H1 (cell line): ENCODE measurements around the gene SH2D7. TPM values are rescaled to one million over a fixed set of nuclear protein-coding genes. Genes with fewer than 3 reads are reported as not detected.
A peak's percentile ranks its signal among the peaks of the same experiment; 100 is the strongest.

Experiments used
- CTCF ChIA-PET: fragments of 300-600 bp; sonication (Branson Sonifier 250); formaldehyde crosslinking; loops from one replicate; lab custom pipeline; 2021; ENCODE audit not compliant: partially characterized antibody; lab: Charles Lee
- POLR2A ChIA-PET: fragments of 300-600 bp; sonication (Branson Sonifier 250); formaldehyde crosslinking; loops from one replicate; lab custom pipeline; 2021; ENCODE audit warnings: inconsistent platforms; ENCODE audit not compliant: partially characterized antibody; lab: Charles Lee
- DNase-seq, 2 experiments: peaks; one replicate each; pipeline versions ENCODE4 v3.0.0 to v3.0.0-alpha.2; 2010 to 2022; ENCODE audit warnings: low spot score in 2 of 2, low read depth in 1 of 2, mixed read lengths in 1 of 2
- FAIRE-seq: peaks from 2 replicates; lab custom pipeline; 2011; peaks lifted over from hg19 to GRCh38; lab: Jason Lieb, UNC
- H2AFZ ChIP-seq: 2 replicates; pipeline ENCODE4 v1.8.1; 2012; ENCODE audit warnings: low read length, inconsistent platforms
- H2AK5ac ChIP-seq: 2 replicates; pipeline ENCODE4 v1.6.1; 2013; ENCODE audit warnings: low read depth, low read length
- H2BK120ac ChIP-seq: replicated peaks from 2 replicates; pipeline ENCODE3; 2013; ENCODE audit warnings: low read depth, low read length, inconsistent platforms
- H2BK12ac ChIP-seq: 2 replicates; pipeline ENCODE4 v1.6.1; 2013; ENCODE audit warnings: low read depth, low read length
- H2BK15ac ChIP-seq: 2 replicates; pipeline ENCODE4 v1.6.1; 2013; ENCODE audit warnings: low read length
- H2BK20ac ChIP-seq: 2 replicates; pipeline ENCODE4 v1.6.1; 2013; ENCODE audit warnings: low read length
- H2BK5ac ChIP-seq: 2 replicates; pipeline ENCODE4 v1.6.1; 2013; ENCODE audit warnings: low read depth, low read length
- H3K14ac ChIP-seq: 2 replicates; pipeline ENCODE4 v1.6.1; 2013; ENCODE audit warnings: inconsistent platforms; ENCODE audit not compliant: insufficient read length
- H3K18ac ChIP-seq: 2 replicates; pipeline ENCODE4 v1.6.1; 2013; ENCODE audit warnings: low read length; ENCODE audit errors: extremely low read depth
- H3K23ac ChIP-seq: 2 replicates; pipeline ENCODE4 v1.6.1; 2013; ENCODE audit warnings: inconsistent platforms; ENCODE audit not compliant: insufficient read length
- H3K23me2 ChIP-seq: 2 replicates; pipeline ENCODE4 v1.6.1; 2013; ENCODE audit warnings: low read depth, low read length
- H3K27ac ChIP-seq: 2 replicates; pipeline ENCODE4 v1.6.1; 2011; ENCODE audit warnings: low read depth, low read length, inconsistent platforms
- H3K27me3 ChIP-seq, 4 experiments: replicated peaks in 1 of 4; 1 replicate in 1 of 4; 2 replicates in 3 of 4; pipeline versions ENCODE4 v1.6.1 to v1.8.1; 2011 to 2013; ENCODE audit warnings: low read length in 3 of 4, mild to moderate bottlenecking in 3 of 4, inconsistent platforms in 2 of 4, mixed read lengths in 2 of 4, moderate library complexity in 1 of 4; ENCODE audit not compliant: control insufficient read depth in 3 of 4, insufficient read depth in 3 of 4; ENCODE audit errors: extremely low read depth in 1 of 4
- H3K36me3 ChIP-seq, 4 experiments: 2 replicates each; pipeline versions ENCODE4 v1.6.1 to v1.8.1; 2011 to 2013; ENCODE audit warnings: mild to moderate bottlenecking in 4 of 4, low read length in 3 of 4, moderate library complexity in 2 of 4, control low read depth in 1 of 4, inconsistent platforms in 1 of 4; ENCODE audit not compliant: insufficient read depth in 4 of 4, control insufficient read depth in 2 of 4
- H3K4ac ChIP-seq: replicated peaks from 2 replicates; pipeline ENCODE3; 2013; ENCODE audit warnings: low read length, low read depth, mixed read lengths, inconsistent platforms; ENCODE audit not compliant: insufficient read length
- H3K4me1 ChIP-seq, 4 experiments: replicated peaks in 1 of 4; 1 replicate in 1 of 4; 2 replicates in 3 of 4; pipeline versions ENCODE4 v1.6.1 to v1.8.1; 2011 to 2013; ENCODE audit warnings: low read length in 3 of 4, inconsistent platforms in 2 of 4, mixed read lengths in 1 of 4; ENCODE audit not compliant: insufficient read depth in 4 of 4, control insufficient read depth in 3 of 4
- H3K4me2 ChIP-seq, 2 experiments: 2 replicates each; pipeline versions ENCODE4 v1.6.1 to v1.8.1; 2011 to 2013; ENCODE audit warnings: low read depth in 2 of 2, low read length in 2 of 2, control low read depth in 1 of 2, inconsistent platforms in 1 of 2, mild to moderate bottlenecking in 1 of 2; ENCODE audit not compliant: insufficient read depth in 1 of 2
- H3K4me3 ChIP-seq, 4 experiments: fragments of 200-600, 300-600 bp in 1 of 4; sonication (generic), shearing (Covaris generic), sonication (Bioruptor Twin) in 1 of 4; 2 replicates each; pipeline versions ENCODE4 v1.5.1 to v1.8.1; 2011 to 2016; ENCODE audit warnings: low read length in 4 of 4, low read depth in 3 of 4, control low read depth in 2 of 4, inconsistent platforms in 2 of 4, mild to moderate bottlenecking in 2 of 4, mixed read lengths in 1 of 4, moderate library complexity in 1 of 4; ENCODE audit not compliant: insufficient read depth in 2 of 4; ENCODE audit errors: extremely low read depth in 1 of 4
- H3K56ac ChIP-seq: replicated peaks from 2 replicates; pipeline ENCODE3; 2013; ENCODE audit warnings: low read depth, mild to moderate bottlenecking, mixed read lengths, low read length, inconsistent platforms; ENCODE audit not compliant: insufficient read length
- H3K79me1 ChIP-seq: 2 replicates; pipeline ENCODE4 v1.6.1; 2013; ENCODE audit warnings: low read depth, low read length, control low read depth
- H3K79me2 ChIP-seq, 2 experiments: 2 replicates each; pipeline versions ENCODE4 v1.6.1 to v1.8.1; 2012 to 2013; ENCODE audit warnings: low read length in 2 of 2, mild to moderate bottlenecking in 2 of 2, inconsistent platforms in 1 of 2; ENCODE audit not compliant: insufficient read depth in 2 of 2, control insufficient read depth in 1 of 2
- H3K9ac ChIP-seq, 4 experiments: replicated peaks in 1 of 4; 1 replicate in 1 of 4; 2 replicates in 3 of 4; pipeline versions ENCODE4 v1.6.1 to v1.8.1; 2011 to 2013; ENCODE audit warnings: low read depth in 3 of 4, low read length in 3 of 4, control low read depth in 2 of 4, mild to moderate bottlenecking in 2 of 4, moderate library complexity in 2 of 4, inconsistent platforms in 1 of 4; ENCODE audit errors: extremely low read depth in 1 of 4
- H3K9me3 ChIP-seq, 2 experiments: 2 replicates each; pipeline versions ENCODE4 v1.6.1 to v1.8.1; 2012 to 2013; ENCODE audit warnings: mild to moderate bottlenecking in 2 of 2, moderate library complexity in 2 of 2, control low read depth in 1 of 2, inconsistent platforms in 1 of 2, low read depth in 1 of 2, low read length in 1 of 2, mixed read lengths in 1 of 2; ENCODE audit not compliant: insufficient read depth in 2 of 2
- H4K20me1 ChIP-seq, 2 experiments: replicated peaks in 1 of 2; 2 replicates each; pipeline versions ENCODE3 to v1.8.1; 2011 to 2013; ENCODE audit warnings: inconsistent platforms in 2 of 2, low read length in 2 of 2, mild to moderate bottlenecking in 1 of 2; ENCODE audit not compliant: insufficient read depth in 2 of 2, control insufficient read depth in 1 of 2
- H4K5ac ChIP-seq: 2 replicates; pipeline ENCODE4 v1.6.1; 2013; ENCODE audit warnings: low read length, low read depth, mixed read lengths, inconsistent platforms; ENCODE audit not compliant: insufficient read length
- H4K8ac ChIP-seq: 2 replicates; pipeline ENCODE4 v1.8.0; 2013; ENCODE audit warnings: mild to moderate bottlenecking, moderate library complexity, low read length, inconsistent platforms; ENCODE audit not compliant: insufficient read depth; ENCODE audit errors: extremely low read depth
- H4K91ac ChIP-seq: replicated peaks from 2 replicates; pipeline ENCODE3; 2013; ENCODE audit warnings: low read length, mixed read lengths, inconsistent platforms; ENCODE audit not compliant: insufficient read length
- CTBP2 ChIP-seq: IDR thresholded peaks from 2 replicates; pipeline ENCODE4 v1.7.0; 2011; ENCODE audit warnings: borderline replicate concordance, mild to moderate bottlenecking, moderate library complexity, mixed read lengths, low read length; ENCODE audit not compliant: insufficient read depth, insufficient read length
- KDM1A ChIP-seq: fragments of 200-600, 300-600 bp; sonication (generic); IDR thresholded peaks from 2 replicates; pipeline ENCODE4 v1.7.1; 2016; ENCODE audit warnings: mild to moderate bottlenecking, low read length, borderline replicate concordance
- MAFK ChIP-seq: IDR thresholded peaks from 2 replicates; pipeline ENCODE4 v1.6.1; 2012; ENCODE audit warnings: low read depth, mild to moderate bottlenecking, improper control_type of control experiment, low read length
- WGBS, 2 experiments: shearing (Covaris generic) in 1 of 2; methylation state at CpG; one replicate each; pipeline versions ENCODE4 v1.1.6 to v1.1.7; 2013 to 2015; ENCODE audit warnings: low lambda C conversion rate in 2 of 2, mixed read lengths in 2 of 2, inconsistent platforms in 1 of 2, low coverage in 1 of 2, missing lambda C conversion rate in 1 of 2; ENCODE audit not compliant: insufficient replicate concordance in 2 of 2, insufficient coverage in 1 of 2, insufficient read length in 1 of 2; ENCODE audit errors: extremely low coverage in 1 of 2, missing lambda C conversion rate in 1 of 2; 5-methylcytosine and 5-hydroxymethylcytosine counted together
- polyA plus RNA-seq, 7 experiments: library from polyadenylated mRNA; depleted of rRNA in 3 of 7; stranded (reverse) in 5 of 7; unstranded in 2 of 7; fragments of >200 nt in 5 of 7; fragments of 200-250 nt in 2 of 7; gene quantifications; 1 replicate in 5 of 7; 2 replicates in 1 of 7; 4 replicates in 1 of 7; pipeline versions ENCODE4 v1.2.1 to v1.2.3, GENCODE V29; 2011 to 2013; ENCODE audit warnings: missing spikeins in 2 of 7, mixed read lengths in 2 of 7
- total RNA-seq: library from RNA; stranded (reverse); fragmentation: NEBNext Ultra II Directional; extraction: Animal tissue kit (Norgen Biotek cat#: 25700); gene quantifications from 2 replicates; pipeline ENCODE4 v1.2.1, GENCODE V29; 2021
- TF ChIP-seq, protein P1 (sequence below), 3 experiments: IDR thresholded peaks; 1 replicate in 2 of 3; 2 replicates in 1 of 3; pipeline versions ENCODE4 v1.5.1 to v1.6.1; 2011; ENCODE audit warnings: low read length in 3 of 3, mild to moderate bottlenecking in 3 of 3, inconsistent platforms in 2 of 3, low read depth in 1 of 3, moderate library complexity in 1 of 3; ENCODE audit not compliant: insufficient read depth in 1 of 3; ENCODE audit errors: control extremely low read depth in 1 of 3

SH2D7 gene
- total and polyA plus RNA-seq, 2 of the 8 experiments (the other 6 are each of a cell fraction or from before 2014, with no cell fraction given): not detected

DNA sequence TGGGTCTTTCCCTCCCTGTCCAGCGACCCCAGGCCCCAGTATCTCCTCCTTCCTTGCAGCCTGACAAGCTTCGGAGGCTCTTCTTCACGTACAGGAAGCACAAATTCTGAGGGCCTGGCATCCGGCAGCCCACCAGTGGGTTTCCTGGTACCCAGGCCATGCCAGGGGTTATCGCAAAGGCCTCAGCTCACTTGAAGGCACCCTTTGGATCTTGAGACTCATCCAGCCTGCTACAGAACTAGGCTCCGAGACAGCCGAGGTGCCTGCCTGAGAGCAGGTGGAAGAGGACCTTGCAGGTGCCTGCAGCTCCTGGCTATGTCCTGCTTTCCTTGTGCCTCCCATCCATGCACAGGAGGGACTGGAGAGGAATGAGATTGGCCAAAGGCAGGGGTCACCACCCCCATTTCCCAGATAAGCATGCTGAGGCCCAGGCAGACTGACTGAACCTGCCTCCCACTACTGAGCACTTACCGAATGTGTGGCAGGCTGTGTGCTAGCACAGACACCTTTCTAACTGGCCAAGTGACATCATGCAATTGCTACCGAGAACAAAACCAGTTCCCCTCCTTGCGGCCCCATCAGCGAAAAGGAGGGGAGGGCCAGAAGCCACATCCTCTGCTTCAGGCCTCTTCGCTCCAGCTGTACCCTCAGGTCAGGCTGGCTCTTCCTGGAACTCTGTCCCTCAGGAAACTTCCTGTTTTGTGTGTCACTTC lies 11.2 kb downstream of the SH2D7 start:
- Histone ChIP-seq H3K18ac (no peak overlapping the region), H3K9me3 (no peaks in the 10 kb centered on the region), H3K27me3 (no peaks in the 10 kb centered on the region), H2AFZ (no peak overlapping the region), H3K36me3 (peaks cover 0 to 6% (median 1%) of the 10 kb centered on the region in 4 experiments; a peak in 3 of 8 replicates), H2BK12ac (no peak overlapping the region), H4K5ac (no peak overlapping the region), H2BK15ac (no peak overlapping the region), H3K23me2 (no peaks in the 10 kb centered on the region), H2BK20ac (no peak overlapping the region), H3K56ac (peak overlapping the region; percentile 14), H3K4me2 (no peak overlapping the region), H3K23ac (no peak overlapping the region), H3K79me2 (no peaks in the 10 kb centered on the region), H3K79me1 (no peaks in the 10 kb centered on the region), H4K8ac (no peak overlapping the region), H2BK120ac (no peak overlapping the region), H4K91ac (no peak overlapping the region), H3K14ac (no peak overlapping the region), H3K9ac (no peak overlapping the region), H3K4me1 (no peaks in the 10 kb centered on the region), H3K4ac (no peak overlapping the region), H3K27ac (no peak overlapping the region), H2AK5ac (no peak overlapping the region), H2BK5ac (no peak overlapping the region), H3K4me3 (no peak overlapping the region), H4K20me1 (no peaks in the 10 kb centered on the region)
- CTCF ChIA-PET: interaction anchor here (0.8 to 16.8 kb wide), 7 partner anchors 8 to 145 kb away, joined by 3 to 226 read pairs (median 3); no protein-coding TSS in a partner anchor
- WGBS, 2 experiments: 90% methylated on average over 12 of the region's 12 CpGs; no CpG with 5 or more reads in 1 of the 2 experiments
- FAIRE-seq: no peak
- POLR2A ChIA-PET: no interaction called here
- DNase-seq: no peak
- no peak for TF ChIP-seq MAFK
- no peak for TF ChIP-seq KDM1A
- TF ChIP-seq CTBP2: no peak
- TF ChIP-seq, protein P1, sequence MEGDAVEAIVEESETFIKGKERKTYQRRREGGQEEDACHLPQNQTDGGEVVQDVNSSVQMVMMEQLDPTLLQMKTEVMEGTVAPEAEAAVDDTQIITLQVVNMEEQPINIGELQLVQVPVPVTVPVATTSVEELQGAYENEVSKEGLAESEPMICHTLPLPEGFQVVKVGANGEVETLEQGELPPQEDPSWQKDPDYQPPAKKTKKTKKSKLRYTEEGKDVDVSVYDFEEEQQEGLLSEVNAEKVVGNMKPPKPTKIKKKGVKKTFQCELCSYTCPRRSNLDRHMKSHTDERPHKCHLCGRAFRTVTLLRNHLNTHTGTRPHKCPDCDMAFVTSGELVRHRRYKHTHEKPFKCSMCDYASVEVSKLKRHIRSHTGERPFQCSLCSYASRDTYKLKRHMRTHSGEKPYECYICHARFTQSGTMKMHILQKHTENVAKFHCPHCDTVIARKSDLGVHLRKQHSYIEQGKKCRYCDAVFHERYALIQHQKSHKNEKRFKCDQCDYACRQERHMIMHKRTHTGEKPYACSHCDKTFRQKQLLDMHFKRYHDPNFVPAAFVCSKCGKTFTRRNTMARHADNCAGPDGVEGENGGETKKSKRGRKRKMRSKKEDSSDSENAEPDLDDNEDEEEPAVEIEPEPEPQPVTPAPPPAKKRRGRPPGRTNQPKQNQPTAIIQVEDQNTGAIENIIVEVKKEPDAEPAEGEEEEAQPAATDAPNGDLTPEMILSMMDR (IDR thresholded peaks at IDR 0.05; ENCODE audit: control extremely low read depth in 1 of 3, insufficient read depth in 1 of 3, low read depth in 1 of 3, low read length in 3 of 3): no peak
